SU-DHL-6 (cell line): Measurements from ENCODE around the gene YWHAQ.
"Not testable (repeated sequence)": the region's sequence is repeated elsewhere in the genome, so short reads cannot be mapped to it uniquely, and the experiment has no call there.

Source experiments
- H2AFZ ChIP-seq: fragments of 200-600 bp; sonication (generic); 2 replicates; pipeline ENCODE4 v1.6.1; 2014; ENCODE audit warnings: low read depth, mild to moderate bottlenecking, moderate library complexity, mixed read lengths, antibody characterized with exemption, low read length; ENCODE audit not compliant: severe bottlenecking
- H3F3A ChIP-seq: fragments of 200-600 bp; shearing (Covaris generic); 2 replicates; pipeline ENCODE4 v1.6.0; 2016; ENCODE audit warnings: antibody characterized with exemption, mild to moderate bottlenecking; ENCODE audit not compliant: insufficient read depth
- H3K27ac ChIP-seq: fragments of 200-600 bp; sonication (generic); 2 replicates; pipeline ENCODE4 v1.5.1; 2016; ENCODE audit warnings: low read depth, mild to moderate bottlenecking, low read length, moderate library complexity, mixed read lengths
- H3K27me3 ChIP-seq: fragments of 200-600 bp; sonication (generic), shearing (Covaris generic); 2 replicates; pipeline ENCODE4 v1.6.0; 2014; ENCODE audit warnings: mild to moderate bottlenecking, low read length
- H3K36me3 ChIP-seq: fragments of 200-600 bp; sonication (generic); 2 replicates; pipeline ENCODE4 v1.6.1; 2014; ENCODE audit warnings: mild to moderate bottlenecking, low read length, mixed read lengths
- H3K4me2 ChIP-seq: fragments of 300-600, 200-600 bp; shearing (Covaris generic), sonication (generic); 2 replicates; pipeline ENCODE4 v1.6.0; 2014; ENCODE audit warnings: low read length, low read depth, mild to moderate bottlenecking; ENCODE audit not compliant: poor library complexity, severe bottlenecking
- H3K4me3 ChIP-seq: fragments of 200-600 bp; sonication (generic); 2 replicates; pipeline ENCODE4 v1.5.1; 2014; ENCODE audit warnings: antibody characterized with exemption, low read length, mild to moderate bottlenecking, mixed read lengths; ENCODE audit not compliant: insufficient read depth, poor library complexity, severe bottlenecking
- H3K79me2 ChIP-seq: fragments of 200-600 bp; sonication (generic); 2 replicates; pipeline ENCODE4 v1.6.1; 2014; ENCODE audit warnings: mild to moderate bottlenecking, low read length, moderate library complexity; ENCODE audit not compliant: insufficient read depth
- H3K9ac ChIP-seq: fragments of 200-600 bp; sonication (generic); 2 replicates; pipeline ENCODE4 v1.7.0; 2014; ENCODE audit warnings: mild to moderate bottlenecking, low read length
- H3K9me2 ChIP-seq: fragments of 200-600 bp; sonication (generic); replicated peaks from 2 replicates; pipeline ENCODE4 v1.6.1; 2014; ENCODE audit warnings: low read length; ENCODE audit not compliant: insufficient read depth
- H3K9me3 ChIP-seq: fragments of 200-600 bp; sonication (generic); 2 replicates; pipeline ENCODE4 v1.6.1; 2014; ENCODE audit warnings: low read length, mixed read lengths; ENCODE audit not compliant: insufficient read depth
- H4K20me1 ChIP-seq: fragments of 200-600 bp; sonication (generic); 2 replicates; pipeline ENCODE4 v1.6.1; 2014; ENCODE audit warnings: low read depth, mild to moderate bottlenecking, antibody characterized with exemption, low read length, moderate library complexity, mixed read lengths
- CTCF ChIP-seq: fragments of 200-600 bp; sonication (generic); IDR thresholded peaks from one replicate; pipeline ENCODE4 v1.5.1; 2017; ENCODE audit warnings: antibody characterized with exemption, mild to moderate bottlenecking, low read length, moderate library complexity; ENCODE audit not compliant: insufficient read depth, poor library complexity, severe bottlenecking
- EZH2phosphoT487 ChIP-seq: fragments of 200-600 bp; sonication (generic), shearing (Covaris generic); conservative IDR thresholded peaks from 2 replicates; pipeline ENCODE4 v1.6.1; 2018; ENCODE audit warnings: mild to moderate bottlenecking, antibody characterized with exemption, low read length, moderate library complexity, mixed read lengths

The YWHAQ gene

DNA sequence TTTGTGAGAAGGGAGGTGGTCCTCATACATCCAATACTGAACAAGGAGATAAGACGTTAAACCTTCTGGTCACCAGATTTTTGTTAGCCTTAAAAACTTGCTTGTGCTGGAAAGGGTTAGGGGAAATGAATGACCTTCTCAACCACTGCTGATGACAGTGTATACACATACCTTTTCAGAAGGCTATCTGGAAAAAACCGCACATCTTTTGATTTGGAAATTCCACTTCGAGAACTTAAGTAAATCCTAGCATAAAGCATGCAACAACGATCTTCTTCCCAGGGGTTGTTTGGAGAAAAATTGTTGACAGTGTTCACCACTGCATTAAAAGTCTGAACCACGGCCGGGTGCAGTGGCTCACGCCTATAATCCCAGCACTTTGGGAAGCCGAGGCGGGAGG lies 7.6 kb downstream of the YWHAQ start:
- Histone ChIP-seq H3K79me2 (peaks cover 98% of the 10 kb centered on the region), H3F3A (peaks cover 5% of the 10 kb centered on the region; the same call in 1 of the 2 replicates), H3K4me3 (no peak overlapping the region), H2AFZ (no peak overlapping the region), H3K27me3 (no peaks in the 10 kb centered on the region), H3K36me3 (peaks cover 36% of the 10 kb centered on the region), H3K9me2 (no peaks in the 10 kb centered on the region), H3K27ac (no peak overlapping the region), H4K20me1 (peaks cover 40% of the 10 kb centered on the region), H3K9me3 (no peaks in the 10 kb centered on the region), H3K4me2 (no peak overlapping the region), H3K9ac (no peak overlapping the region)
- TF ChIP-seq CTCF: no peak

GRCh38 chr2:9621655-9622054 lies 9.1 kb downstream of the YWHAQ start:
- H3K9me3 ChIP-seq: not testable (repeated sequence)
- H3K36me3 ChIP-seq: peaks cover 23% of the 10 kb centered on the region; the same call in 1 of the 2 replicates

GRCh38 chr2:9618410-9618809 lies 12.4 kb downstream of the YWHAQ start:
- peaks cover 19% of the 10 kb centered on the region; the same call in 1 of the 2 replicates for H3K36me3 ChIP-seq
- peaks cover 53% of the 10 kb centered on the region for H4K20me1 ChIP-seq
- H3F3A ChIP-seq: no peaks in the 10 kb centered on the region; the same call in 1 of the 2 replicates

More at GRCh38 chr2:9621655-9622054, 9.1 kb downstream of the YWHAQ start:
- H3K79me2 ChIP-seq: peaks cover 98% of the 10 kb centered on the region
- H3K27ac ChIP-seq, H3K27me3 ChIP-seq, H3K4me2 ChIP-seq, H3F3A ChIP-seq, H2AFZ ChIP-seq, H3K9ac ChIP-seq, H3K4me3 ChIP-seq, H3K9me2 ChIP-seq: not testable (repeated sequence)
- peaks cover 34% of the 10 kb centered on the region for H4K20me1 ChIP-seq

DNA sequence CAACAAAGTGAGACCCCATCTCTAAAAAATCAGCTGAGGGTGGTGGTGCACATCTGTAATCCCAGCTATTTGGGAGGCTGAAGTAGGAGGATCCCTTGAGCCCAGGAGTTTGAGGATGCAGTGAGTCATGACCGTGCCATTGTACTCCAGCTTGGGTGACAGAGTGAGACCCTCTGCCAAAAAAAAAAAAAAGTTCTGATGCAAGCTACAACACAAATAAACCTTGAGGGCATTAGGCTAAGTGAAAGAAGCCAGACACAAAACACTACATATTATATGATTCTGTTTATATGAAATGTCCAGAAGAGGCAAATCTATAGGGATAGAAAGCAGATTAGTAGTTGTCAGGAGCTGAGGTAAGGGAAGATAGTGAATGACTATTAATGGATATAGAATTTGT lies 13.0 kb downstream of the YWHAQ start:
- Histone ChIP-seq H4K20me1 (peaks cover 47% of the 10 kb centered on the region), H3K27me3 (no peaks in the 10 kb centered on the region), H3K36me3 (peaks cover 13% of the 10 kb centered on the region; the same call in 1 of the 2 replicates), H3K9me2 (no peaks in the 10 kb centered on the region), H3K4me2 (no peak overlapping the region), H3K79me2 (peaks cover 100% of the 10 kb centered on the region), H3K27ac (no peak overlapping the region), H3K4me3 (no peak overlapping the region), H3F3A (no peaks in the 10 kb centered on the region; the same call in 1 of the 2 replicates), H3K9me3 (no peaks in the 10 kb centered on the region), H3K9ac (no peak overlapping the region), H2AFZ (no peak overlapping the region)
- TF ChIP-seq CTCF (no peak), EZH2phosphoT487 (no peak)

More at GRCh38 chr2:9618410-9618809, 12.4 kb downstream of the YWHAQ start:
- no peaks in the 10 kb centered on the region for H3K27me3 ChIP-seq
- H3K4me3 ChIP-seq: no peak overlapping the region
- no peak overlapping the region for H3K4me2 ChIP-seq
- TF ChIP-seq CTCF (no peak), EZH2phosphoT487 (no peak)
- H3K9ac ChIP-seq: no peak overlapping the region
- no peaks in the 10 kb centered on the region for H3K9me2 ChIP-seq
- no peaks in the 10 kb centered on the region for H3K9me3 ChIP-seq
- no peak overlapping the region for H2AFZ ChIP-seq
- H3K27ac ChIP-seq: no peak overlapping the region
- peaks cover 100% of the 10 kb centered on the region for H3K79me2 ChIP-seq
